ENCODE measurements around the gene CHID1.

Gene CHID1

DNA sequence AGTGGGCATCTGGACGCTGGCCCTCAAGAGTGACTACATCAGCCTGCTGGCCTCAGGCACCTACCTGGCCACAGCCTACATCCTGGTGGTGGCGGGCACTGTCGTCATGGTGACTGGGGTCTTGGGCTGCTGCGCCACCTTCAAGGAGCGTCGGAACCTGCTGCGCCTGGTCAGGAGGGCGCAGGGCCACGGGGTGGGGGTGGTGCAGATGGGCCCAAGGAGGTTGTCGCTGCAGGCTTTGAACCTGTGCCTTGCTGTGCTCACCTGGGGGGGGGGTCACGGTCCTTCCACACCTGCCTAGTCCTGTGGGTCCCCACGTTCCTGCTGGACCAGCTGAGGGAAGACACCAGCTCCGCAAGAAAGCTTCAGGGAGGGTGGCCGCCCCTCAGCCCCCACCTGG lies 74.3 kb downstream of the CHID1 start:
- DNase-seq (ENCODE audit: low spot score), result no peak

DNA sequence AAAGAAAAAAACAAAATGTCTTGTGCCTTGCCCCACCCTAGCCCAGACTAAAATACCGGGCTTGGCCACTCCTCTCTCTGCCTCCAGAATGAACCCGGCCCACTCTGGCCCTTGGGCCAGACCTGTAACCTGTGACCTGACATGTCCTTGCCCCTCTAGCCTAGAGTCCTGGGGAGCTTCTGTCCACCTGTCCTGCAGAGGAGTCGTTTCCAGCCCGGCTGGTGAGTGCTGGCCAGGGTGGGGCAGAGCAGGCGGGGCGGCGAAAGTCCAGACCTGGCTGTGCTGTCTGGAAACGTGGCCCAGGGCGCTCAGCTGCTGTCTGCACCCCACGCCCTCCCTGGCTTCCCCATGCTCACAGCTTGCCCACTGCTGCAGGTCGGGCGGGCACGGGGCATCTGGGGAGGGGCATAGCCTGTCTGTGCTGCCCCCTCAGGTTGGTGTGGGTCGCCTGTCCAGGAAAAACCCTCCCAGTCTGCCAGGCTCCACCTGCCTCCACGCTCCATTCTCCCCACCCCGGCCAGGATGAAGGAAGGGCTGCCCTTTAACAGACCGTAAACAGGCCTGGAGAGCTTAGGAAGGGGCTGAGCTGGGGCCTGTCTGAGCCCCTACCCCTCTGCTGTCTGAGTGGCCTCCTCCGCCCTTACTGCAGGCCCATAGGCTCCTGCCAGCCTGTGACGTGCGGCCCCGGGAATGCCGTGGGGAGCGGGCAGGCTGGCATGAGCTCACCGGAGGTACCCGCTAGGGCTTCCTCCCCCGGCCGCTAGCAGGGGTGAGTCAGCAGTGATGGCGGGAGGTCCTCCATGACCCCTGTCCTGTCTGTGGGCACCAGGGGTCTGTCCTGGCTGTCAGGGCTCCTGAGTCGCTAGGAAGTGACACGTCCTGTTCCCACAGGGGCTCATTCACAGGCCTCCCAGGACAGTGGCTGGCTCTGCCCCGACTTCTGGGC lies 76.0 kb downstream of the CHID1 start:
- DNase-seq (ENCODE audit: low spot score), result peak; percentile 83

DNA sequence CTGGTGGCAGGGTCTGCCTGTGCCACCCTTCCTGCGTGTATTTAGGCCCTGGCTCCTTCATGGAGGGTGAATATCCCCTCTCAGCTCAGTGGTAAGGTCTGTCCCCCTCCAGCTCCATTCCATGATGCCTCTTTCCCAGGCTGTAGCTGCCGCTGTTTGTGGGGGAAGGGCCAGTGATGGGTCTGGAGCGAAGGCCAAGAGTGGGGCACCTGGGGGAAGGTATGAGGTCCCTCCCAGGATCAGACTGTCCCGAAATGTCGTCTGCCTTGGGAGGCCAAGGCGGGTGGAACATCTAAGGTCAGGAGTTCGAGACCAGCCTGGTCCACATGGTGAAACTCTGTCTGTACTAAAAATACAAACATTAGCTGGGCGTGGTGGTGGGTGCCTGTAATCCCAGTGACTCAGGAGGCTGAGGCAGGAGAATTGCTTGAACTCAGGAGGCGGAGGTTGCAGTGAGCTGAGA lies 76.7 kb downstream of the CHID1 start:
- DNase-seq (ENCODE audit: low spot score), result no peak

DNA sequence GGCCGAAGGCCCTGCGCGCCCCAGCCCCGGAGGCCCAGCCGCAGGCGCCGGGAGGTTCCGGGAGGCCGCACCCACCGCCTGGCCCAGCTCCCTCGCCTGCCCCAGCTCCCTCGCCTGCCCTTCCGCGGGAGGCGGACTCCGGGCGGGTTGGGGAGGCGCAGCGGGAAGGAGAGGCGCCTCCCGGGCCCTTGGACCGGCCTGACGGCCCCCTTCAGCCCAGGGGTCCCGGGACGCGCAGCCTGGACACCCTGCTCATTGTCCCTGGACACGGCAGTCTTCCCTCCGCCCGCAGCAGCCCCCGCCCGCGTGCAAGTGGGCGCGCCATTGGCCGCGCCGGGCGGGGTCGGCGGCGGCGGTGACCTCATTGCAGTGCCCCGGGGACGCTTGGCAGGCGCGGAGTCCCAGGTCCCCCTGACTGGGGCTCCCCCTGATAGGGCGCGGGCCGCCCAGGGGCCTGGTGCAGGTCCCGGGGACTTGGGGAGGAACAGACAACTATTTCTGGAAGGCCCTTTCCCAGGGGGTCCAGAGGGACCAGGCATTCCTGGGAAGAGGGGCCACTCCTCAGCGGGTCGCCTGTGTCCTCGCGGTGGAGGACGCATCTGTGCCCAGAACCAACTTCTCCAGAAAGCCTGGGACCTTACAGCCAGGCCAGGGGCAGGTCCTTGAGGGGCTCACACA lies 77.4 kb downstream of the CHID1 start:
- DNase-seq (ENCODE audit: low spot score), result peak; percentile 76

DNA sequence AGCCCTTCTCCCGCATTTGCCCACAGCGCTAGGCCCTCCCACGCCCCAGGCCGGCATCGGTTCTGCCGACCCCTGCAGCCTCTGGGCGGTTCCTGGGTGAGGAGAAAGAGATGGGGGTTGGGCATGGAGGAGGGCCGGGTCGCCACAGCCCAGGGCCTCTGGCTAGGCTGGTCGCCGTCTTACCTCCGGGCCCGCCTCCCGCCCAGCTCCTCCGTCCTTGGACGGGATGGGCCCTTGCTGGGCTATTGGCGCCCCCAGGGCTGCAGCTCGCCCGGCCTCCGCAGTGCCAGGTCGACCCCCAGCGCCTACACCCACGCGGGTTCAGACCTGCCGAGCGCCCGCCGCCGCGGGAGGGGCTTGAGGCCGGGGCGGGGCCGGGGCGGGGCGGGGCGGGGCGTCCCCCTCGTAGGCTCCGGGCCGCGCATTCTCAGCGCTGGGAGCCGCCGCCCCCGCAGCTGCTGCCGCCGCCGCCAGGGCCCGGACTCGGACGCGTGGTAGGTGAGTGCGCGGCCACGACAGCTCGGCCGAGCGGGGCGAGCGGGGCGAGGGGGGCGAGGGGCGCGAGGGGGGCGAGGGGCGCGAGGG lies 78.0 kb downstream of the CHID1 start, which contains the start of gene CD151:
TSS of gene CD151 (plus strand) at position 424 of the 585 bp plus-strand sequence. CDS start 3,118 bp downstream, outside the sequence.
- peak; percentile 91 for DNase-seq (ENCODE audit: low spot score)

DNA sequence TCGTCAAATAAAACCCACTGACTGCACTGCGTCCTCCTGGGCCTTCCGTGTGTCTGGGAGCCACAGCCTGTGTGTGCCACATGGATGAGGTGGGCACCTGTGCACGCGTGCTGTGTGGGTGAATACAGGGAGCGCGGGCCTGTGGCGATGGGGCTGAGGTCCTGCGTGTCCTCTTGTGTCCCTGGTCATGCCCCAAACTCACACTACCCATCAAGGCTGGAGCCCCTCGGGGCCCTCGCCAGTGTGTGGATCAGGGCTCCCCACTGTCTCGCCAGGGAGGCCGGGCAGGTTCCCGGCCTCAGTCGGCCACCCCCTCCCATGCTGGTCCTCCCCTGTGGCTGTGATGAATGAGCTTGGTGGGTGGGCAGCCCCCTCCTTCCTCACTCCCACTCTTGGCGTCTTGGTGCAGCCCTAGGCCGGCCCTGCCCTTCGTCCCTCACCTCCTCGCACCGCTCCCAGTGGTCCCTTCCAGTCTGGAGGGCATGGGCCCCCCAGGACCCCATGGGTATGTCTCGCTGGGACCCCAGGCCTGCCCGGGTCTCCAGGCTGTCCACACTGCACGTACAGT lies 78.6 kb downstream of the CHID1 start:
- DNase-seq (ENCODE audit: low spot score), result no peak

DNA sequence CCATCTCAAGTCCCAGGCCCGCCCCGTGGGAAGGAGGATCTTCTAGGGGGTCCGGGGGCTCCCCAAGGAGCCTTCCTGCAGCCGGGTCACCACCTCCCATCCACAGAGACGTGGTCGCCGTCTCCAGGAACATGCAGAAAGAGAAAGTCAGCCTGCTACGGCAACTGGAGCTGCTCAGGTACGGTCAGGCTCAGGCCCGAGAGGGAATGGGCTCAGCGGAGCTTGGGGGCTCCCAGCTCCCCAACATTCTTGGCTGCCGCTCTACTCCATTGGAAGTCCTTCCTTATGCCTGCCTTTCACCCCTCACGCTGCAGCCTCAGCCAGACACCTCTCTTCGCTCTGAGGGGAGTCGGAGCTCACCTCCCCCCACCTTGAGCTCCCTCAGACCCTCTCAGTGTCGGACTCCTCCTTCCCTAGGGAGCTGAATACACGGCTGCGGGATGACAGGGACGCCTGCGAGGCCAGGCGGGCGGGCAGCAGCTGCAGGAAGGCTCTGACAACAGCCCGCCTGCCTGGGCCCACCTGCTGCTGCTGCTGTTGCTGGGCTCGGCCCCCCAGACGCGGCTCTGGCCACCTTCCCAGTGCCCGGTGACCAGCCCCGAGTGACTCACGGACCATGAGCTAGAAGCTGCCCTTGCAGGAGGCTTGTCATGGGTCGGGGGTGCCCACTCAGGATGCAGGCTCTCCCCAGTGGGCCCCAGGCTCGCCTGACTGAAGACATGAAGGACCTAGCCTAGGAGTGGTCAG lies 79.3 kb downstream of the CHID1 start:
- DNase-seq (ENCODE audit: low spot score), result no peak

DNA sequence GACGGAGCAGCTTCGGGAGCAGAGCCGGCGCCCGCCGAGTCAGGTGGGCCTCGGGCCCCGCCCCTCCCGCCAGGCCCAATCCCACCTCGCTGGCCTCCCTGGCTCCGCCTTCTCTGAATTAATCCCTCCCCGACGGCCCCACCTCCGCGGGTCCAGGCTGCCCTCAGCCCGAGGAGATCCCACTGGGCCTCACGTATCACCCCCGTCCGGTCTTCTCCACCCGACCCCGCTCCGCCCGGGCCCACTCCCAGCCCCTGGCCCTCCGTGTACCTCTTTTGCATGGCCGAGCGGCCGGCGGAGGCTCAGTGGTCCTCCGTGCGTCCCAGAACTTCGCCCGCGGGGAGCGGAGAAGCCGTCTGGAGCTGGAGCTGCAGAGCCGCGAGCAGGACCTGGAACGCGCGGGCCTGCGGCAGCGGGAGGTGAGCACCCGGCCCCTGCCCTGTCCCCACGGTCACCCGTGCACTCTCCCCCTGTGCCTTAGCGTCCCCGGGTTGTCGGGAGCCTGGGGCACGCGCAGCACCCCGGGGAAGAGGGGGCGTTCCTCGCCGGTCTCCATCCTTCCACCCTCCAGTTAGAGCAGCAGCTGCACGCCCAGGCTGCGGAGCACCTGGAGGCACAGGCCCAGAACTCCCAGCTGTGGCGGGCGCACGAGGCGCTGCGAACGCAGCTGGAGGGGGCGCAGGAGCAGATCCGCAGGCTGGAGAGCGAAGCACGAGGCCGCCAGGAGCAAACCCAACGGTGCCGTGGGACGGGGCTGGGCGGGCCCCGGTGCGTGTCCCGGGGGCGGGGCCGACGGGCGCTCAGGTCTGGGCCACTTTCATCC lies 80.1 kb downstream of the CHID1 start:
- DNase-seq (ENCODE audit: low spot score), result peak; percentile 83

DNA sequence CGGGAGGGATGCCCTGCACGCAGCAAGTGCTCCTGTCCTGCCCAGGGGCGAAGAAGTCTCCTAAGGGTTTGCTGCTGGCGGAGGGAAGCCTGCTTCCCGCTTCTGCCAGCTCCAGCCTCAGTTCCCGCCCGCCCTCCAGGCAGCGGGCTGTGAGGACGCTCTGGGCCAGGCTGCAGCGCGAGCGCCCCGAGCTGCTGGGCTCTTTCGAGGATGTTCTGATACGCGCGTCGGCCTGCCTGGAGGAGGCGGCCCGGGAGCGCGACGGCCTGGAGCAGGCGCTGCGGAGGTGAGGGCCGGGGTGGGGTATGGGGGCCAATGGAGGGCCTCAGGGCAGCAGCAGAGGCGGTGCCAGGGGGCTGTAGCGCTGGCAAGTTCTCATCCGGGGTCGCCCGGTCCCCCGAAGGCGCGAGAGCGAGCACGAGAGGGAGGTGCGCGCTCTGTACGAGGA lies 80.7 kb downstream of the CHID1 start:
- no peak for DNase-seq (ENCODE audit: low spot score)

DNA sequence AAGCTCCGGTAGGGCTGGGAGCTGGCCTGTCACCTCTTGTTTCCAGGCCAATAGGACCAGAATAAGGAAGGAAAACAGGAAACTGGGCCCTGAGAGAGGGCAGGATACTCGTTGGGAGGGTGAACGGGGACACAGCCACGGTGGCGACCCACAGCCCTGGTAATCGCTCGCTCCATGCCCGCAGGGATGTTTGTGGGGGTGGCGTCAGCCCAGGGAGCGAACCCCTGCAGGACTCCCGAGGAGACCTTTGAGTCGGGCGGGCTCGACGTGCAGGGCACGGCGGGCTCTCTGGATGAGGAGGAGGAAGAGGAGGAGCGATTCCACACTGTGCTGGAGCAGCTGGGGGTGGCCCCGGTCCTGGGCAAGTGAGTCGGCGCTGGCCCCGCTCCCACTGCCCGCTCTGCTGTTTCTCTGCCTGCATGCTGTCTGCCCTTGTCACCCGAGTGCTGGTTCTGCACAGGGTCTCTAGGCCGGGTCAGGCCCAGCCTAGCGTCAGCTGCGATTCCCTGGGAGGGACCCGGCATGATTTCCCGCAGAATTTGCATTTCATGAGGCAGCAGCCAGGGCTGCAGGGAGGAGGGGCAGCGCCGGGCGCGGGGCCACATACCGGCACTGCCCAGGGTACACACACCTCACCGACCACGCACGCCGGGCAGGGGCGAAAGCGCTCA lies 81.3 kb downstream of the CHID1 start:
- DNase-seq (ENCODE audit: low spot score), result no peak

DNA sequence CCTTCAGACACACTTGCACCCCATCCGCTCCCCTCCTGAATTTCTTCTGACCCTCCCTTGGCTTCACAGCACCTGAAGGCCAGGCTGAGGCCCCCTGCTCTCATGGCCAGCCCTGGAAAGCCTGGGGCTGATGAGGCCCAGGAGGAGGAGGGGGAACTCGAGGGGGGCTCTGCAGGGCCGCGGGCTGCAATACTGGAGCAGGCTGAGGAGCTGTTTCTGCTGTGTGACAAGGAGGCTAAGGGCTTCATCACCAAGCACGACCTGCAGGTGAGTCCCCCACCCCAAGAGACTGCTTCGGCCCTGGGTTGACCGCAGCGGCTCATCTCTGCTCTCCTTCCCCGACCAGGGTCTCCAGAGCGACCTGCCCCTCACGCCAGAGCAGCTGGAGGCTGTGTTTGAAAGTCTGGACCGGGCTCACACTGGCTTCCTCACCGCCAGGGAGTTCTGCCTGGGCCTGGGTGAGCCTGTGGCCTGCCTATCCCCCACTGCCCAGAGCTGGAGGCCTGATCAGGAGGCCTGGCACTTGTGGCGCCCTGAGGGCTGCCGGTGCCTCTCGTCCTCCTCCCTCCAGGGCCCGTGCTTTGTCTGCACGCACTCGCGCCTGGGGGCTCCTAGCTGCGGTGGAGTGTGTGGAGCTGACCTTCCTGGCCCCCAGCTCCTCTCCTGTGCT lies 82.0 kb downstream of the CHID1 start:
- DNase-seq (ENCODE audit: low spot score), result no peak

DNA sequence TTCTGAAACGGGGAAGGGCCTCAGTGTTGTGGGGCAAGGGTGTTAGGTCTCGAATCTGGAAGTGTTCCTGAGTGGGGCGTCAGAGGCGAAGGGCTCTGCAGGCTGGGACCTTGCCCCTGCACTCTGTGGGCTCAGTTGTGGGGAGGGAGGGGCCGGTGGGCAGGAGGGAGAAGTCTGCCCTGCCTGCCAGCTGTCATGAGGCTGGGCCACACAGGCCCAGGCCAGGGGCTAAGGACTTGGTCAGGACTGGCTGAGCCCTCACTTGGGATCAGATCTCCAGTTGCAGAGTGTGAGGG lies 82.8 kb downstream of the CHID1 start, which contains the start of gene CRACR2B:
TSS of gene CRACR2B (plus strand) at position 23 of the 296 bp plus-strand sequence. CDS start 689 bp downstream, outside the sequence.
- no peak for DNase-seq (ENCODE audit: low spot score)

DNA sequence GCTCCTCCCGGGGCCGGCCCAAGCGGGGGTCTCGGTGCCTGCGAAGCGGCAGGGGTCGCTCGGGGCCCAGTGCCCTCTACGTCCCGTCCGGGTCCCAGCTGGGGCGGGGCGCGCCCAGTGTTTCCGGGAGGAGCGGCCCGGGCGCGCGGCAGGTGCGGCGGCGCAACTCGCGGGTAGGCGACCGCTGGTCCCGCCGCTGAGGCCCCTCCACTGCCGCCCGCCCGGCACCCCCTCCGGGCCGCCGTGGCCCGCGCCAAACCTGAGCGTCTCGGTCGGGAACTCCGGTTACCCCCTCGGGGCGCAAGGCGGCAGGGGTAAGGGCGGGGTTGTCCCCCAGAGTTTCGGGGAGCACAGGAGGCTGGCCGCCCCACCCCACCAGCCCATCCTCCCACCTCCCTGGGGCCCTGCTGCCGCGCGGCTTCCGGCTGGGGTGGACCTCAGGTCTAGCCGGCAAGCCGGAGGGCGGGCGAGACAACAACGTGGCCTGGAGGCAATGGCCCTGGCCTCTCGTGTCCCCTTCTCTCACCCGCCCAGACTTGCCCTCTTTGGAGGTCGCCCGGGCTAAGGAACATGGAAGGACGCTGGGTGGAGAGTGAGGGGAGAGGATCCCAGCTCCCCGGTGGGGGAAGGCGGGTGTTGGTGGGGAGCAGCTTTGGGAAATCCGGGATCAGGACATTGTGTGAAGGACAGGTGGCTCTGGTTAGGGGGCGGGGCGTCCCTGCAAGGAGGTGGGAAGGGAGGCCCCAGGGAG lies 83.3 kb downstream of the CHID1 start:
- DNase-seq (ENCODE audit: low spot score), result no peak

DNA sequence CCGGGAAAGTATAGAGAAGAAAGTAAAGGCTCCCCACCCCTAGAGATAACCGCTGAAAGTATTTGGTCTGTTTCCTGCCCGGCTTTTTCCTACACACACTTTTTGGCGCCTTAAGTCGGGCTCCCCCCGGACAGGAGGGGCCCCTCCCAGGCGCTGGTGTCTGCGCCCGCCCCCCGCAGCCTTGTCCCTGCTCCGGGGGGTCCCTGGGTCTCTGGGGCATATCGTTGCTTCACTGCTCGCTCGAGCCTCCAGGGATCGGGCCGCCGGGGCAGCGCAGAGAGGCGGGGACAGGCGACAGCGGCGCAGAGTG lies 83.8 kb downstream of the CHID1 start:
- DNase-seq (ENCODE audit: low spot score), result no peak

DNA sequence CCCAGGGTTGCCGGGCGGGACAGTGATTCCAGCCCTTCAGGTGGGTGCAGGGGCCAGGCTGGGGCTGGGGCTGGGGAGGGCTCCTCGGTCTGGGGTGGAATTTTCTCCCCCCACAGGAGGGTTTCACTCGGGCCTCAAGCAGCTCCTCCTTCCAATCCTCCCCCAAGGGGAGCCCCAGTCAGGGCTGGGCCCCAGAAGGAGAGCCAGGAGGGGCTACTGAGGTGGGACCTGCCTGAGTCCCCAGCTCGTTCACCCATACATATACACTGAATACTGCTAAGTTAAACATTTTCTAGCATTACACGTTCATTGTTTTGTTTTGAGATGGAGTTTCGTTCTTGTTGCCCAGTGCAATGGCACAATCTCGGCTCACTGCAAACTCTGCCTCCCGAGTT lies 84.4 kb downstream of the CHID1 start:
- no peak for DNase-seq (ENCODE audit: low spot score)

DNA sequence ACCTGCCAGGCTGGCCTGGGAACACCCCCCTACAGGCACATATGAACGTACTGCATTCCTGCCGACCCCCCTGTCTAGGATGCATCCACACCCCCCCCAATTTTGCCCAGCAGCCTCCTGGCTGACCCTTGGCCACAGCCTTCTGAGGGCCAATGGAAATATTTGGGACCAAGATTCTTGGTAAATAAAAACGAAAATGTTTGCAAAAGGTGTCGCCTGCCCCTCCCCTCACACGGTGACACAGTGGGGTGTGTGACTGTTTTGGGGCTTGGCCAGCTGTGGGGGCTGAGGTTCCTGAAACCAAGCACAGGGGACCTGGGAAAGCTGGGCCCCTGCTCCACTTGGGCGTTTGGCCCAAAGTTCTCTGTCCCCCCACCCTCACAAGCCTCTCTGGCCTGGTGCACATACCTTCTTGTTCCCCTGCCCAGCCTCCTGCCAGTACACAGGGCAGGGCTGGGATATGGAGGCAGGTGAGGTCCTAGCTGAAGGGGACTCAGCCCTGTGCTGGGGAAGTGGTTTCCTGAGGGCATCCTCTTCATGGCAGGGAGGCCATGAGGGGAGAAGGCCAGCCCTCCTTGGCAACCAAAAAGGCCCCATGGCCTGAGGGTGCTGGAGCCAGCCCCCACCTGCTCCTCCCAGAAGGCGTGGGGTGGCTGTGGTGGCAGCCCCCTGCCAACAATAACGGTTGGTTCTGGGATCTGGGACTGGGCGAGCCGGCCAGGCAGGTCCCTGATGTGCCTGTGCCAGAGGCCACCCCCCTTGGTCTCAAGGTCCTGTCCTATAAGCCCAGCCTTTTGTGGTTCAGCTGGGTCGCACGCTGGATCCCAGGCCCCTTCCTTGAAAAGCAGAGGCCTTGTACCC lies 85.0 kb downstream of the CHID1 start:
- DNase-seq (ENCODE audit: low spot score), result no peak

DNA sequence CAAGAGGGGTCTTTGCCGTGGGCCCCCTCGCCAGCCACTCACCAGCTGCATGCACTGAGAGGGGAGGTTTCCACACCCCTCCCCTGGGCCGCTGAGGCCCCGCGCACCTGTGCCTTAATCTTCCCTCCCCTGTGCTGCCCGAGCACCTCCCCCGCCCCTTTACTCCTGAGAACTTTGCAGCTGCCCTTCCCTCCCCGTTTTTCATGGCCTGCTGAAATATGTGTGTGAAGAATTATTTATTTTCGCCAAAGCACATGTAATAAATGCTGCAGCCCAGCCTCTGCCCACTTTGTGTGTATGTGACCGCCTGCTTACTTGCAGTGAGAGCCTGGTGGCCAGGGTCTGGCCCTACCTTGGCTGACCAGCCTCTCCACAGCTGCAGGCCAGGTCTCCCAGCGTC lies 85.7 kb downstream of the CHID1 start:
- no peak for DNase-seq (ENCODE audit: low spot score)

DNA sequence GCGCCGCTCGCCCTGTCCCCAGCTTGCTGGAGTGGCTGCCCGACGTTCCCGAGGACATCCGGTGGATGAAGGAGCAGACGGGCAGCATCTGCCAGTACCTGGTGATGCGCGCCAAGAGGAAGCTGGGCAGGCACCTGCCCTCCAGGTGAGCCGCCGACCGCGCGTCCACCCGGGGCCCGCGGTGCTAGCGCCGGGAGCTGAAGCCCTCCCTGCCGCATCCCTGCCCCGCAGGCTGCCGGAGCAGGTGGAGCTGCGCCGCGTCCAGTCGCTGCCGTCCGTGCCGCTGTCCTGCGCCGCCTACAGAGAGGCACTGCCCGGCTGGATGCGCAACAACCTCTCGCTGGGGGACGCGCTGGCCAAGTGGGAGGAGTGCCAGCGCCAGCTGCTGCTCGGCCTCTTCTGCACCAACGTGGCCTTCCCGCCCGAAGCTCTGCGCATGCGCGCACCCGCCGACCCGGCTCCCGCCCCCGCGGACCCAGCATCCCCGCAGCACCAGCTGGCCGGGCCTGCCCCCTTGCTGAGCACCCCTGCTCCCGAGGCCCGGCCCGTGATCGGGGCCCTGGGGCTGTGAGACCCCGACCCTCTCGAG lies 86.2 kb downstream of the CHID1 start:
- no peak for DNase-seq (ENCODE audit: low spot score)

Data from GM03348 (cell line).